Upper lobe of left lung (tissue), 6 donors: ENCODE results near the gene IFNGR1. TPM values are rescaled to one million over a fixed set of nuclear protein-coding genes. Genes with fewer than 3 reads are reported as not detected.

Experiments used
- ATAC-seq, 2 donors: fragments of 200-7000 bp; cut with Tn5 transposase; one replicate each; pipeline ENCODE4 v1.9.1; 2022; ENCODE audit warnings: mild to moderate bottlenecking in 2 of 2, moderate library complexity in 2 of 2; ENCODE audit not compliant: low FRiP score in 2 of 2
- DNase-seq, 2 donors: peaks; one replicate each; pipeline ENCODE4 v3.0.0-alpha.2; 2019 to 2020
- H3K27ac ChIP-seq, 4 donors: fragments of 200-600 bp; sonication (generic); one replicate each; pipeline ENCODE4 v1.5.1; 2016 to 2019
- H3K27me3 ChIP-seq, 4 donors: fragments of 200-600 bp; sonication (generic); one replicate each; pipeline ENCODE4 v1.5.1; 2017 to 2019
- H3K36me3 ChIP-seq, 4 donors: fragments of 200-600 bp; sonication (generic); one replicate each; pipeline ENCODE4 v1.5.1; 2016 to 2019
- H3K4me1 ChIP-seq, 4 donors: fragments of 200-600 bp; sonication (generic); one replicate each; pipeline ENCODE4 v1.5.1; 2018 to 2019
- H3K4me3 ChIP-seq, 4 donors: fragments of 200-600 bp; sonication (generic); one replicate each; pipeline ENCODE4 v1.5.1; 2017 to 2019; ENCODE audit warnings: mild to moderate bottlenecking in 2 of 4, moderate library complexity in 1 of 4
- H3K9me3 ChIP-seq, 4 donors: fragments of 200-600 bp; sonication (generic); one replicate each; pipeline ENCODE4 v1.5.1; 2018 to 2019
- EP300 ChIP-seq, 4 donors: sonication (generic); formaldehyde crosslinking; IDR thresholded peaks; one replicate each; pipeline ENCODE4 v1.5.1; 2017; ENCODE audit warnings: antibody characterized with exemption in 4 of 4, control low read depth in 2 of 4
- POLR2A ChIP-seq, 4 donors: fragments of 450-650 bp; IDR thresholded peaks; one replicate each; pipeline ENCODE4 v1.5.1; 2016 to 2017; ENCODE audit warnings: antibody characterized with exemption in 4 of 4, mild to moderate bottlenecking in 2 of 4
- POLR2AphosphoS5 ChIP-seq, 2 donors: sonication (generic); formaldehyde crosslinking; IDR thresholded peaks; one replicate each; pipeline ENCODE4 v1.5.1; 2017; ENCODE audit warnings: antibody characterized with exemption in 2 of 2
- WGBS, 2 donors: methylation state at CpG; one replicate each; pipeline ENCODE4 v1.1.5; 2017 to 2018; 5-methylcytosine and 5-hydroxymethylcytosine counted together
- total RNA-seq, 6 donors: library from RNA; depleted of rRNA in 4 of 6; stranded (reverse); fragments of >200 nt in 4 of 6; gene quantifications; one replicate each; pipeline versions ENCODE4 v1.1.0 to v1.2.1, GENCODE V29; 2016 to 2021
- TF ChIP-seq, protein P1 (sequence below), 6 experiments: fragments of 450-650 bp in 4 of 6; fragments of 200-600 bp in 2 of 6; sonication (generic) in 2 of 6; IDR thresholded peaks; one replicate each; pipeline ENCODE4 v1.5.1; 2016 to 2019; ENCODE audit warnings: antibody characterized with exemption in 6 of 6
- donor health status: DM: no; HTN: no; CAD: no; lungs with moderate emphysema.
- donor health status: DM: no; HTN: yes; CAD: no; lungs with severe emphysema.

IFNGR1 gene
- total RNA-seq, 6 donors from 2014 or later, result 94.0 to 216 (median 183) TPM

- no peaks in the 10 kb centered on the region for H3K36me3 ChIP-seq
- H3K4me3 ChIP-seq, result no peak overlapping the region
- 27 to 32% methylated on average over 3 of the region's 3 CpGs for WGBS, 2 donors
- no peaks in the 10 kb centered on the region for H3K27me3 ChIP-seq
- H3K9me3 ChIP-seq, result no peaks in the 10 kb centered on the region
- peak in 1 of 2 donors; percentile 49 for DNase-seq
- TF ChIP-seq EP300 (IDR thresholded peaks at IDR 0.05), result peak in 2 of 4 donors; percentile 41 to 82
- peak; percentile 28 to 66 for TF ChIP-seq POLR2AphosphoS5 (IDR thresholded peaks at IDR 0.05)
- TF ChIP-seq, protein P1, sequence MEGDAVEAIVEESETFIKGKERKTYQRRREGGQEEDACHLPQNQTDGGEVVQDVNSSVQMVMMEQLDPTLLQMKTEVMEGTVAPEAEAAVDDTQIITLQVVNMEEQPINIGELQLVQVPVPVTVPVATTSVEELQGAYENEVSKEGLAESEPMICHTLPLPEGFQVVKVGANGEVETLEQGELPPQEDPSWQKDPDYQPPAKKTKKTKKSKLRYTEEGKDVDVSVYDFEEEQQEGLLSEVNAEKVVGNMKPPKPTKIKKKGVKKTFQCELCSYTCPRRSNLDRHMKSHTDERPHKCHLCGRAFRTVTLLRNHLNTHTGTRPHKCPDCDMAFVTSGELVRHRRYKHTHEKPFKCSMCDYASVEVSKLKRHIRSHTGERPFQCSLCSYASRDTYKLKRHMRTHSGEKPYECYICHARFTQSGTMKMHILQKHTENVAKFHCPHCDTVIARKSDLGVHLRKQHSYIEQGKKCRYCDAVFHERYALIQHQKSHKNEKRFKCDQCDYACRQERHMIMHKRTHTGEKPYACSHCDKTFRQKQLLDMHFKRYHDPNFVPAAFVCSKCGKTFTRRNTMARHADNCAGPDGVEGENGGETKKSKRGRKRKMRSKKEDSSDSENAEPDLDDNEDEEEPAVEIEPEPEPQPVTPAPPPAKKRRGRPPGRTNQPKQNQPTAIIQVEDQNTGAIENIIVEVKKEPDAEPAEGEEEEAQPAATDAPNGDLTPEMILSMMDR (IDR thresholded peaks at IDR 0.05), result no peak
- TF ChIP-seq POLR2A (IDR thresholded peaks at IDR 0.05), result peak in 2 of 4 donors; percentile 22 to 50
- H3K4me1 ChIP-seq, result peaks cover 65 to 80% (median 68%) of the 10 kb centered on the region in 4 donors
- H3K27ac ChIP-seq, result peak overlapping the region; percentile 97 to 100 (median 100)
- ATAC-seq, result no peak
These were observed 3.2 kb upstream of the IFNGR1 start for GRCh38 chr6:137222381-137222780.

GRCh38 chr6:137219664-137220252 lies 573 bp upstream of the IFNGR1 start:
- no peak for ATAC-seq
- Histone ChIP-seq H3K36me3 (no peaks in the 10 kb centered on the region), H3K9me3 (no peaks in the 10 kb centered on the region), H3K4me3 (peak overlapping the region in 3 of 4 donors; percentile 72 to 81 (median 75)), H3K27ac (peak overlapping the region; percentile 97 to 100 (median 100)), H3K27me3 (no peaks in the 10 kb centered on the region), H3K4me1 (peaks cover 60 to 82% (median 71%) of the 10 kb centered on the region in 4 donors)
- DNase-seq, result no peak
- no peak for TF ChIP-seq POLR2AphosphoS5 (IDR thresholded peaks at IDR 0.05)
- no peak for TF ChIP-seq POLR2A (IDR thresholded peaks at IDR 0.05)
- TF ChIP-seq, protein P1 (IDR thresholded peaks at IDR 0.05), result no peak
- no peak for TF ChIP-seq EP300 (IDR thresholded peaks at IDR 0.05)
- WGBS, 2 donors, result 39 to 51% methylated on average over 6 of the region's 6 CpGs

- 2% methylated on average over 11 to 13 of the region's 13 CpGs for WGBS, 2 donors
- ATAC-seq, result peak; percentile 81 to 82
- DNase-seq, result peak in 1 of 2 donors; percentile 80
- no peaks in the 10 kb centered on the region for H3K27me3 ChIP-seq
- H3K27ac ChIP-seq, result peak overlapping the region; percentile 97 to 100 (median 100)
- no peaks in the 10 kb centered on the region for H3K9me3 ChIP-seq
- TF ChIP-seq POLR2A (IDR thresholded peaks at IDR 0.05), result peak in 1 of 4 donors; percentile 36
- peak; percentile 41 to 81 (median 78) for TF ChIP-seq EP300 (IDR thresholded peaks at IDR 0.05)
- TF ChIP-seq, protein P1 (IDR thresholded peaks at IDR 0.05), result no peak
- TF ChIP-seq POLR2AphosphoS5 (IDR thresholded peaks at IDR 0.05), result peak; percentile 80 to 96
- peaks cover 0 to 2% (median 0%) of the 10 kb centered on the region in 4 donors for H3K36me3 ChIP-seq
- H3K4me3 ChIP-seq, result peak overlapping the region; percentile 72 to 81 (median 74)
- peaks cover 60 to 82% (median 73%) of the 10 kb centered on the region in 4 donors for H3K4me1 ChIP-seq
These were observed 690 bp downstream of the IFNGR1 start for GRCh38 chr6:137218473-137218916.

GRCh38 chr6:137217801-137218472 lies 1.2 kb downstream of the IFNGR1 start:
- DNase-seq (peak in 1 of 2 donors; percentile 86), ATAC-seq (peak; percentile 51 to 69)
- Histone ChIP-seq H3K4me1 (peaks cover 60 to 82% (median 73%) of the 10 kb centered on the region in 4 donors), H3K27me3 (no peaks in the 10 kb centered on the region), H3K27ac (peak overlapping the region; percentile 97 to 100 (median 100)), H3K4me3 (peak overlapping the region; percentile 72 to 81 (median 74)), H3K9me3 (no peaks in the 10 kb centered on the region), H3K36me3 (peaks cover 0 to 2% (median 0%) of the 10 kb centered on the region in 4 donors)
- TF ChIP-seq POLR2AphosphoS5 (IDR thresholded peaks at IDR 0.05), result peak; percentile 18 to 35
- peak in 2 of 4 donors; percentile 11 to 54 for TF ChIP-seq POLR2A (IDR thresholded peaks at IDR 0.05)
- TF ChIP-seq, protein P1 (IDR thresholded peaks at IDR 0.05), result no peak
- peak in 1 of 4 donors; percentile 2 for TF ChIP-seq EP300 (IDR thresholded peaks at IDR 0.05)
- 10 to 18% methylated on average over 12 of the region's 12 CpGs for WGBS, 2 donors
